HepG2 (cell line): ENCODE results near the gene ENTPD1. TPM values are rescaled to one million over a fixed set of nuclear protein-coding genes. Genes with fewer than 3 reads are reported as not detected.
A peak's percentile ranks its signal among the peaks of the same experiment; 100 is the strongest.

Experiments used
- ATAC-seq: fragments of 200-7000 bp; cut with Tn5 transposase; 3 replicates; pipeline ENCODE4 v1.9.1; 2020; ENCODE audit warnings: mild to moderate bottlenecking, moderate library complexity
- BruUV-seq: library from RNA; stranded (reverse); fragments of 400-500 nt; replicated peaks from 2 replicates; lab custom pipeline; 2021; lab: Mats Ljungman, UMichigan
- CTCF ChIA-PET: fragments of 300-600 bp; formaldehyde crosslinking; extraction: SDS; loops from one replicate; lab custom pipeline; 2021; ENCODE audit warnings: low total read pairs, inconsistent platforms, low intra/inter-chr PET ratio; lab: Yijun Ruan, JAX
- POLR2A ChIA-PET: fragments of 350-600 bp; sonication (Branson Sonifier 250); formaldehyde crosslinking; loops from one replicate; lab custom pipeline; 2020; ENCODE audit warnings: antibody characterized with exemption, inconsistent platforms; lab: Yijun Ruan, JAX
- DNase-seq: peaks from one replicate; pipeline ENCODE4 v3.0.0-alpha.2; 2015; ENCODE audit warnings: low spot score
- FAIRE-seq: peaks from 3 replicates; lab custom pipeline; 2011; peaks lifted over from hg19 to GRCh38; lab: Jason Lieb, UNC
- H2AFZ ChIP-seq: one replicate; pipeline ENCODE4 v1.6.1; 2011; ENCODE audit warnings: low read length, inconsistent platforms
- H3K27ac ChIP-seq: fragments of 300-600 bp; 3 replicates; pipeline ENCODE4 v1.8.0; 2011; ENCODE audit warnings: mixed run types, mild to moderate bottlenecking, mixed read lengths, low read length, inconsistent platforms; ENCODE audit not compliant: insufficient read depth; ENCODE audit errors: extremely low read length
- H3K27me3 ChIP-seq, 2 experiments: fragments of 200-600 bp in 1 of 2; 2 replicates in 1 of 2; 3 replicates in 1 of 2; pipeline versions ENCODE4 v1.6.0 to v1.8.0; 2011; ENCODE audit warnings: low read length in 2 of 2, mild to moderate bottlenecking in 2 of 2, moderate library complexity in 2 of 2, inconsistent platforms in 1 of 2; ENCODE audit not compliant: insufficient read depth in 2 of 2, control insufficient read depth in 1 of 2
- H3K36me3 ChIP-seq, 2 experiments: fragments of 200-600 bp in 1 of 2; replicated peaks in 1 of 2; 2 replicates in 1 of 2; 3 replicates in 1 of 2; pipeline versions ENCODE4 v1.5.1 to v1.8.0; 2011; ENCODE audit warnings: low read length in 2 of 2, inconsistent platforms in 1 of 2; ENCODE audit not compliant: insufficient read depth in 2 of 2, control insufficient read depth in 1 of 2
- H3K4me1 ChIP-seq: 2 replicates; pipeline ENCODE4 v1.5.1; 2012; ENCODE audit warnings: low read length, inconsistent platforms; ENCODE audit not compliant: insufficient read depth
- H3K4me2 ChIP-seq: 2 replicates; pipeline ENCODE4 v1.6.0; 2011; ENCODE audit warnings: low read depth, low read length, inconsistent platforms
- H3K4me3 ChIP-seq, 3 experiments: fragments of 200-600 bp in 1 of 3; sonication (generic), shearing (Covaris generic) in 1 of 3; replicated peaks in 1 of 3; 2 replicates each; pipeline ENCODE4 v1.5.1; 2011 to 2016; ENCODE audit warnings: low read length in 3 of 3, inconsistent platforms in 2 of 3, low read depth in 2 of 3, mild to moderate bottlenecking in 2 of 3, control low read depth in 1 of 3, mixed read lengths in 1 of 3; ENCODE audit not compliant: insufficient read depth in 1 of 3
- H3K79me2 ChIP-seq: one replicate; pipeline ENCODE4 v1.6.1; 2011; ENCODE audit warnings: low read length, inconsistent platforms; ENCODE audit not compliant: insufficient read depth
- H3K9ac ChIP-seq: 2 replicates; pipeline ENCODE4 v1.6.0; 2011; ENCODE audit warnings: mild to moderate bottlenecking, low read depth, low read length, inconsistent platforms; ENCODE audit not compliant: insufficient read depth
- H3K9me3 ChIP-seq: 2 replicates; pipeline ENCODE4 v1.5.1; 2012; ENCODE audit warnings: mild to moderate bottlenecking, low read length
- H4K20me1 ChIP-seq: 2 replicates; pipeline ENCODE4 v1.6.0; 2011; ENCODE audit warnings: inconsistent platforms, mild to moderate bottlenecking, low read length, moderate library complexity; ENCODE audit not compliant: insufficient read depth
- CHCHD3 ChIP-seq: sonication (generic); formaldehyde crosslinking; IDR thresholded peaks from 2 replicates; pipeline ENCODE4 v1.8.0; 2022; ENCODE audit warnings: mild to moderate bottlenecking, missing genetic modification reagents, moderate library complexity
- EP300 ChIP-seq, 3 experiments: sonication (generic) in 1 of 3; formaldehyde crosslinking in 1 of 3; IDR thresholded peaks; 2 replicates each; pipeline versions ENCODE4 v1.5.1 to v1.6.1; 2011 to 2020; ENCODE audit warnings: low read depth in 2 of 3, low read length in 2 of 3, borderline replicate concordance in 1 of 3, improper control_type of control experiment in 1 of 3, mild to moderate bottlenecking in 1 of 3, missing genetic modification reagents in 1 of 3, moderate library complexity in 1 of 3
- HMG20A ChIP-seq: IDR thresholded peaks from 2 replicates; pipeline ENCODE4 v1.6.1; 2016; ENCODE audit warnings: borderline replicate concordance
- NFKBIZ ChIP-seq: IDR thresholded peaks from 2 replicates; pipeline ENCODE4 v1.6.1; 2018; ENCODE audit warnings: missing genetic modification reagents, missing compliant biosample characterization
- SOX13 ChIP-seq, 3 experiments: fragments of 450-650 bp in 1 of 3; sonication (generic) in 1 of 3; formaldehyde crosslinking in 1 of 3; IDR thresholded peaks in 2 of 3; conservative IDR thresholded peaks in 1 of 3; 2 replicates each; pipeline versions ENCODE4 v1.5.0 to v1.6.1; 2016 to 2020; ENCODE audit warnings: antibody characterized with exemption in 1 of 3, mild to moderate bottlenecking in 1 of 3, missing compliant biosample characterization in 1 of 3, missing genetic modification reagents in 1 of 3, moderate library complexity in 1 of 3
- ZBED4 ChIP-seq: sonication (generic); formaldehyde crosslinking; IDR thresholded peaks from 2 replicates; pipeline ENCODE4 v1.4.0; 2020; ENCODE audit warnings: missing genetic modification reagents, borderline replicate concordance
- ZNF367 ChIP-seq: sonication (generic); formaldehyde crosslinking; IDR thresholded peaks from 2 replicates; pipeline ENCODE4 v1.4.0; 2020; ENCODE audit warnings: missing genetic modification reagents, borderline replicate concordance
- ZNF569 ChIP-seq: sonication (generic); formaldehyde crosslinking; IDR thresholded peaks from 2 replicates; pipeline ENCODE4 v1.5.0; 2020; ENCODE audit warnings: mild to moderate bottlenecking, missing genetic modification reagents, moderate library complexity, borderline replicate concordance
- WGBS: methylation state at CpG from one replicate; pipeline ENCODE4 v1.1.6; 2017; ENCODE audit warnings: low lambda C conversion rate; 5-methylcytosine and 5-hydroxymethylcytosine counted together
- in situ Hi-C: cut with HindIII; loops from 2 replicates; pipeline ENCODE4 v1.10.0; 2017; ENCODE audit warnings: low pct_unique_long_range_greater_than_20kb; ENCODE audit not compliant: extremely low pct_ligation_motif_present
- intact Hi-C: fragments of 100-400 bp; cut with micrococcal nuclease; formaldehyde crosslinking; loops from one replicate; pipeline ENCODE4 v1.10.0; 2022; ENCODE audit not compliant: unreplicated experiment
- polyA plus RNA-seq, 8 experiments: library from polyadenylated mRNA; depleted of rRNA in 3 of 8; stranded (reverse) in 7 of 8; unstranded in 1 of 8; fragments of >200 nt; fragmentation: Illumina TruSeq in 4 of 8; extraction: Trizol in 4 of 8; gene quantifications; 2 replicates each; pipeline versions ENCODE4 v1.2.1 to v1.2.3, GENCODE V29; 2011 to 2016; ENCODE audit warnings: low read depth in 4 of 8, missing spikeins in 1 of 8, mixed read lengths in 1 of 8; ENCODE audit not compliant: insufficient read depth in 1 of 8
- total RNA-seq, 5 experiments: library from RNA; depleted of rRNA; stranded (reverse); fragments of >200 nt; fragmentation: Illumina TruSeq; extraction: Trizol; gene quantifications; 2 replicates each; pipeline ENCODE4 v1.2.3, GENCODE V29; 2016; ENCODE audit warnings: low read depth in 1 of 5
- TF ChIP-seq, protein P1 (sequence below): sonication (generic); formaldehyde crosslinking; IDR thresholded peaks from 2 replicates; pipeline ENCODE4 v1.4.0; 2020; ENCODE audit warnings: missing genetic modification reagents, borderline replicate concordance

The ENTPD1 gene
- total and polyA plus RNA-seq, 2 of the 13 experiments (the other 11 are each of a cell fraction or from before 2014, with no cell fraction given): 0.07 TPM

GRCh38 chr10:95837356-95837776, 81.4 kb downstream of the ENTPD1 start:
- H3K4me1 ChIP-seq: peaks cover 45% of the 10 kb centered on the region
- no peaks in the 10 kb centered on the region for H3K36me3 ChIP-seq
- H3K79me2 ChIP-seq: no peaks in the 10 kb centered on the region
- peak overlapping the region; percentile 86 for H2AFZ ChIP-seq
- intact Hi-C loops: no loop called here
- FAIRE-seq (no peak), ATAC-seq (no peak; the same call in 2 of the 3 replicates), DNase-seq (no peak)
- peak overlapping the region; percentile 69 for H3K4me2 ChIP-seq
- CTCF ChIA-PET: no interaction called here
- 22% methylated on average over 1 of the region's 1 CpG for WGBS
- BruUV-seq: no TSS peak
- H4K20me1 ChIP-seq: no peaks in the 10 kb centered on the region
- H3K27ac ChIP-seq: peak overlapping the region; percentile 72
- H3K9me3 ChIP-seq: no peaks in the 10 kb centered on the region
- peak overlapping the region in 1 of 3 experiments; percentile 48; a peak in 2 of 6 replicates for H3K4me3 ChIP-seq
- TF ChIP-seq NFKBIZ (CRISPR knock-in tag) (0 out of 2 replicates have a peak, but pooled peaks have one; percentile 7), EP300 (IDR thresholded peaks at IDR 0.05; ENCODE audit: low read depth in 2 of 2, low read length in 2 of 2) (no peak), EP300 (CRISPR knock-in tag; IDR thresholded peaks at IDR 0.05; ENCODE audit: borderline replicate concordance) (no peak)
- H3K9ac ChIP-seq: peak overlapping the region; percentile 46
- POLR2A ChIA-PET: interaction anchor here (1.0 to 1.7 kb wide), 5 partner anchors 28 to 144 kb away, joined by 3 to 7 read pairs (median 4); partner anchors contain the start of gene TCTN3
- in situ Hi-C loops: no loop called here
- no peaks in the 10 kb centered on the region for H3K27me3 ChIP-seq

DNA sequence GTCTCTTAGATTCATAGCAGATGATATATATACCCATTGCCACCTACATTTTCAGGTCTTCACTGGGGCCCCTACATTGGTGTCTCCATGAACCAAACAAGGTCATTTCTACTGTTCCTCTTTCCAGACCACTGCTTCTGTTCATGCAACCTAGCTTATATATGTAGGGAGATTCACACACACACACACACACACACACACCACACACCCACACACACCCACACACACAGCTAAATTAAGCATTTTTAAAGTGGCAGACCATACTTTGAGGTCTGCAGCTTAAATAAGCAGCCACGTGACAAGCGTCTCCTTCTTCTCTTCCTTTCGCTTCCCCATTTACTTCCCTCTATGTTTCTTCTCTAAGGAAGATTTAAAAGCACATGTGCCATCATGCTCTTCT, 81.8 kb downstream of the ENTPD1 start:
- ATAC-seq: no peak
- CTCF ChIA-PET: no interaction called here
- TF ChIP-seq, protein P1, sequence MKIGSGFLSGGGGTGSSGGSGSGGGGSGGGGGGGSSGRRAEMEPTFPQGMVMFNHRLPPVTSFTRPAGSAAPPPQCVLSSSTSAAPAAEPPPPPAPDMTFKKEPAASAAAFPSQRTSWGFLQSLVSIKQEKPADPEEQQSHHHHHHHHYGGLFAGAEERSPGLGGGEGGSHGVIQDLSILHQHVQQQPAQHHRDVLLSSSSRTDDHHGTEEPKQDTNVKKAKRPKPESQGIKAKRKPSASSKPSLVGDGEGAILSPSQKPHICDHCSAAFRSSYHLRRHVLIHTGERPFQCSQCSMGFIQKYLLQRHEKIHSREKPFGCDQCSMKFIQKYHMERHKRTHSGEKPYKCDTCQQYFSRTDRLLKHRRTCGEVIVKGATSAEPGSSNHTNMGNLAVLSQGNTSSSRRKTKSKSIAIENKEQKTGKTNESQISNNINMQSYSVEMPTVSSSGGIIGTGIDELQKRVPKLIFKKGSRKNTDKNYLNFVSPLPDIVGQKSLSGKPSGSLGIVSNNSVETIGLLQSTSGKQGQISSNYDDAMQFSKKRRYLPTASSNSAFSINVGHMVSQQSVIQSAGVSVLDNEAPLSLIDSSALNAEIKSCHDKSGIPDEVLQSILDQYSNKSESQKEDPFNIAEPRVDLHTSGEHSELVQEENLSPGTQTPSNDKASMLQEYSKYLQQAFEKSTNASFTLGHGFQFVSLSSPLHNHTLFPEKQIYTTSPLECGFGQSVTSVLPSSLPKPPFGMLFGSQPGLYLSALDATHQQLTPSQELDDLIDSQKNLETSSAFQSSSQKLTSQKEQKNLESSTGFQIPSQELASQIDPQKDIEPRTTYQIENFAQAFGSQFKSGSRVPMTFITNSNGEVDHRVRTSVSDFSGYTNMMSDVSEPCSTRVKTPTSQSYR (CRISPR knock-in tag): no peak
- TF ChIP-seq HMG20A (CRISPR knock-in tag) (no peak), CHCHD3 (CRISPR knock-in tag) (no peak), ZNF569 (CRISPR knock-in tag) (no peak), ZNF367 (CRISPR knock-in tag) (no peak), SOX13 (IDR thresholded peaks at IDR 0.05) (no peak), SOX13 (CRISPR knock-in tag; conservative IDR thresholded peaks at IDR 0.05 in 1 of 2, IDR thresholded peaks at IDR 0.05 in 1 of 2) (no peak), ZBED4 (CRISPR knock-in tag) (no peak)

More for the DNA sequence above, 81.8 kb downstream of the ENTPD1 start:
- FAIRE-seq (no peak), DNase-seq (no peak)
- Histone ChIP-seq H3K36me3 (no peaks in the 10 kb centered on the region), H4K20me1 (no peaks in the 10 kb centered on the region), H3K27me3 (no peaks in the 10 kb centered on the region), H3K4me3 (no peak overlapping the region), H2AFZ (no peak overlapping the region), H3K4me1 (peaks cover 45% of the 10 kb centered on the region), H3K9me3 (no peaks in the 10 kb centered on the region), H3K4me2 (no peak overlapping the region), H3K9ac (no peak overlapping the region), H3K79me2 (no peaks in the 10 kb centered on the region), H3K27ac (peak overlapping the region; percentile 72)
- 98% methylated on average over 3 of the region's 3 CpGs for WGBS
- intact Hi-C loops (no loop called here), in situ Hi-C loops (no loop called here)
- no TSS peak for BruUV-seq
- POLR2A ChIA-PET: interaction anchor here (1.1 kb wide), 1 partner anchor 144 kb away, joined by 3 read pairs; the partner anchor contains the start of gene TCTN3
